Measurements from ENCODE around the gene SOCS6. TPM values are rescaled to one million over a fixed set of nuclear protein-coding genes. Genes with fewer than 3 reads are reported as not detected.

The SOCS6 gene
- total RNA-seq, 1 experiment from 2014 or later: 23.2 TPM

DNA sequence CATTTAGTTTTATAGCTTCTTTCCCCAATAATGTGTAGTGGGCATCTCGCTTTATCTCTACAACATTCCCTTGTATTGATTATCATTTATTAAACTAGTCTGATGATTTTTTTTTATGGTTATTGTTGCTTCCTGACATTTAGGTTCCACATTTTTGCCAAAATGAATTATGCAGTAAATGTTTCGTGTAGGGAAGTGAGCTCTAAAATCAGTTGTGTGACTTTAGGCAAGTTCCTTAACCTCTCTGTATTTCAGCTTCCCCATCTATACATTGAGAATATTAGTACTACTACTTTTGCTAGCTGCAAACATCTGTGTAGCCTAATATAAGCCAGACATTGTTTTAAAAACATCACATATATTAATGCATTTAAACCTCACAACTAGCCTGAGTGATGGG is 22.9 kb downstream of the SOCS6 start:
- Histone ChIP-seq H3K9me3 (no peaks in the 10 kb centered on the region), H3K4me3 (ENCODE audit: low read depth, low read length) (no peak overlapping the region), H3K4me1 (peaks cover 6% of the 10 kb centered on the region; the same call in 1 of the 2 replicates), H3K36me3 (ENCODE audit: control insufficient read depth, insufficient read depth, low read length) (no peaks in the 10 kb centered on the region), H3K27me3 (replicated peaks; ENCODE audit: control insufficient read depth, insufficient read depth, low read length) (no peaks in the 10 kb centered on the region)
- intact Hi-C loops (cut with micrococcal nuclease; ENCODE audit: unreplicated experiment): loop anchor here (5.0 kb wide), 1 partner anchor 121 kb away; no protein-coding TSS in a partner anchor
- Mint-ChIP-seq H3K4me1 (ENCODE audit: low read depth, unreplicated experiment) (no peaks in the 10 kb centered on the region), H3K27me3 (ENCODE audit: insufficient read depth, unreplicated experiment) (no peaks in the 10 kb centered on the region), H3K27ac (ENCODE audit: unreplicated experiment) (no peak overlapping the region), H3K36me3 (ENCODE audit: insufficient read depth, unreplicated experiment) (no peaks in the 10 kb centered on the region), H3K4me3 (ENCODE audit: unreplicated experiment) (no peak overlapping the region), H3K9me3 (ENCODE audit: unreplicated experiment) (no peaks in the 10 kb centered on the region)
- TF ChIP-seq, protein P1, sequence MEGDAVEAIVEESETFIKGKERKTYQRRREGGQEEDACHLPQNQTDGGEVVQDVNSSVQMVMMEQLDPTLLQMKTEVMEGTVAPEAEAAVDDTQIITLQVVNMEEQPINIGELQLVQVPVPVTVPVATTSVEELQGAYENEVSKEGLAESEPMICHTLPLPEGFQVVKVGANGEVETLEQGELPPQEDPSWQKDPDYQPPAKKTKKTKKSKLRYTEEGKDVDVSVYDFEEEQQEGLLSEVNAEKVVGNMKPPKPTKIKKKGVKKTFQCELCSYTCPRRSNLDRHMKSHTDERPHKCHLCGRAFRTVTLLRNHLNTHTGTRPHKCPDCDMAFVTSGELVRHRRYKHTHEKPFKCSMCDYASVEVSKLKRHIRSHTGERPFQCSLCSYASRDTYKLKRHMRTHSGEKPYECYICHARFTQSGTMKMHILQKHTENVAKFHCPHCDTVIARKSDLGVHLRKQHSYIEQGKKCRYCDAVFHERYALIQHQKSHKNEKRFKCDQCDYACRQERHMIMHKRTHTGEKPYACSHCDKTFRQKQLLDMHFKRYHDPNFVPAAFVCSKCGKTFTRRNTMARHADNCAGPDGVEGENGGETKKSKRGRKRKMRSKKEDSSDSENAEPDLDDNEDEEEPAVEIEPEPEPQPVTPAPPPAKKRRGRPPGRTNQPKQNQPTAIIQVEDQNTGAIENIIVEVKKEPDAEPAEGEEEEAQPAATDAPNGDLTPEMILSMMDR (IDR thresholded peaks at IDR 0.05; ENCODE audit: insufficient read depth in 1 of 2, low read depth in 1 of 2, low read length in 1 of 2, severe bottlenecking in 1 of 2, unreplicated experiment in 1 of 2): no peak
- no TSS peak for BruUV-seq (replicated peaks)
- ChIA-PET POLR2A (no interaction called here), CTCF (no interaction called here)
- DNase-seq: no peak

DNA sequence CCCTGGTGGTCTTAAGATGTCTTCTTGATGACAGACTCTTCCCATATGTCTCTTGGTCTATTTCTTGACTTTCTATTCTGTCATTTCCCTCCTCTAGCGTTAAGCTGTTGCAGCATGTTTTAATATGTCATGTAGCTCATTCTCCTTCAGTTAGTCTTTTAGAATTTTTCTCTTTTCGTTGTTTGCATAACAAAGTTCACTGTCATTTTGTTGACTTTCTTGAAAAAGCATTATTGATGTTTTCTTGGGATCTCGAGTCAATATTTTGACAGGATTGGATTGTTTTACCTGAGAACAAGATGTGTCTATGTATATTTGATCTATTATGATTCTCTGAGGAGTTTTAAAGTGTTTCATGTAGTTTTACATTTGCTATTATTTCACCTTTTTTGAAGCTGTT is 24.8 kb downstream of the SOCS6 start:
- no peaks in the 10 kb centered on the region for H3K36me3 ChIP-seq (ENCODE audit: control insufficient read depth, insufficient read depth, low read length)
- POLR2A ChIA-PET: no interaction called here
- Mint-ChIP-seq H3K36me3 (ENCODE audit: insufficient read depth, unreplicated experiment) (no peaks in the 10 kb centered on the region), H3K27me3 (ENCODE audit: insufficient read depth, unreplicated experiment) (no peaks in the 10 kb centered on the region), H3K27ac (ENCODE audit: unreplicated experiment) (no peak overlapping the region), H3K4me3 (ENCODE audit: unreplicated experiment) (no peak overlapping the region), H3K4me1 (ENCODE audit: low read depth, unreplicated experiment) (no peaks in the 10 kb centered on the region), H3K9me3 (ENCODE audit: unreplicated experiment) (no peaks in the 10 kb centered on the region)
- peaks cover 6% of the 10 kb centered on the region; the same call in 1 of the 2 replicates for H3K4me1 ChIP-seq
- H3K27me3 ChIP-seq (replicated peaks; ENCODE audit: control insufficient read depth, insufficient read depth, low read length): no peaks in the 10 kb centered on the region
- no peak overlapping the region for H3K4me3 ChIP-seq (ENCODE audit: low read depth, low read length)
- no TSS peak for BruUV-seq (replicated peaks)
- no peak for DNase-seq
- intact Hi-C loops (cut with micrococcal nuclease; ENCODE audit: unreplicated experiment): loop anchor here (5.0 kb wide), 1 partner anchor 119 kb away; no protein-coding TSS in a partner anchor
- H3K9me3 ChIP-seq: no peaks in the 10 kb centered on the region
- TF ChIP-seq, protein P1 (IDR thresholded peaks at IDR 0.05; ENCODE audit: insufficient read depth in 1 of 2, low read depth in 1 of 2, low read length in 1 of 2, severe bottlenecking in 1 of 2, unreplicated experiment in 1 of 2): no peak
- CTCF ChIA-PET: no interaction called here

GRCh38 chr18:70314151-70314782 is 25.4 kb downstream of the SOCS6 start:
- no peak overlapping the region for H3K27ac Mint-ChIP-seq (ENCODE audit: unreplicated experiment)
- POLR2A ChIA-PET: no interaction called here
- intact Hi-C loops (cut with micrococcal nuclease; ENCODE audit: unreplicated experiment): loop anchor here (5.0 kb wide), 1 partner anchor 118 kb away; no protein-coding TSS in a partner anchor
- Histone ChIP-seq H3K4me1 (peaks cover 6% of the 10 kb centered on the region; the same call in 1 of the 2 replicates), H3K27me3 (replicated peaks; ENCODE audit: control insufficient read depth, insufficient read depth, low read length) (no peaks in the 10 kb centered on the region), H3K4me3 (ENCODE audit: low read depth, low read length) (no peak overlapping the region), H3K9me3 (no peaks in the 10 kb centered on the region), H3K36me3 (ENCODE audit: control insufficient read depth, insufficient read depth, low read length) (no peaks in the 10 kb centered on the region)
- TF ChIP-seq, protein P1 (IDR thresholded peaks at IDR 0.05; ENCODE audit: insufficient read depth in 1 of 2, low read depth in 1 of 2, low read length in 1 of 2, severe bottlenecking in 1 of 2, unreplicated experiment in 1 of 2): no peak
- CTCF ChIA-PET: no interaction called here
- DNase-seq: no peak
- no peaks in the 10 kb centered on the region for H3K4me1 Mint-ChIP-seq (ENCODE audit: low read depth, unreplicated experiment)
- no peaks in the 10 kb centered on the region for H3K36me3 Mint-ChIP-seq (ENCODE audit: insufficient read depth, unreplicated experiment)
- H3K9me3 Mint-ChIP-seq (ENCODE audit: unreplicated experiment): no peaks in the 10 kb centered on the region
- no peaks in the 10 kb centered on the region for H3K27me3 Mint-ChIP-seq (ENCODE audit: insufficient read depth, unreplicated experiment)
- H3K4me3 Mint-ChIP-seq (ENCODE audit: unreplicated experiment): no peak overlapping the region
- BruUV-seq (replicated peaks): no TSS peak
